Brain microvascular endothelial cell (primary cell): Measurements from ENCODE around the gene CTSO.
"Not testable (repeated sequence)": the region's sequence is repeated elsewhere in the genome, so short reads cannot be mapped to it uniquely, and the experiment has no call there.

ENCODE experiments used
- DNase-seq: peaks from one replicate; pipeline ENCODE4 v3.0.0-alpha.2; 2020
- H3K27ac ChIP-seq: fragments of 250-450 bp; sonication (Bioruptor Pico); 2 replicates; pipeline ENCODE4 v1.5.1; 2020; ENCODE audit warnings: mild to moderate bottlenecking, moderate library complexity
- H3K27me3 ChIP-seq: fragments of 250-450 bp; sonication (Bioruptor Pico); replicated peaks from 2 replicates; pipeline ENCODE4 v1.5.1; 2020; ENCODE audit warnings: mild to moderate bottlenecking
- H3K36me3 ChIP-seq: fragments of 250-450 bp; sonication (Bioruptor Pico); replicated peaks from 2 replicates; pipeline ENCODE4 v1.5.1; 2020; ENCODE audit warnings: mild to moderate bottlenecking
- H3K4me3 ChIP-seq: 2 replicates; pipeline ENCODE4 v1.5.1; 2011; ENCODE audit warnings: low read depth, mild to moderate bottlenecking, control low read depth, low read length, moderate library complexity
- in situ Hi-C: cut with HindIII; loops from 2 replicates; pipeline ENCODE4 v1.10.0; 2017; ENCODE audit warnings: low sequenced_read_pairs, low pct_ligation_motif_present
- TF ChIP-seq, protein P1 (sequence below): IDR thresholded peaks from 2 replicates; pipeline ENCODE4 v1.5.1; 2011; ENCODE audit warnings: low read depth, mild to moderate bottlenecking, moderate library complexity, low read length, control low read depth, inconsistent platforms; ENCODE audit errors: missing control alignments

Gene CTSO

GRCh38 chr4:155943605-155944291, 9.9 kb downstream of the CTSO start:
- H3K27ac ChIP-seq: no peak overlapping the region
- no peak overlapping the region for H3K4me3 ChIP-seq
- in situ Hi-C loops: loop anchor here (25.0 kb wide), 1 partner anchor 131 kb away; no protein-coding TSS in a partner anchor
- TF ChIP-seq, protein P1, sequence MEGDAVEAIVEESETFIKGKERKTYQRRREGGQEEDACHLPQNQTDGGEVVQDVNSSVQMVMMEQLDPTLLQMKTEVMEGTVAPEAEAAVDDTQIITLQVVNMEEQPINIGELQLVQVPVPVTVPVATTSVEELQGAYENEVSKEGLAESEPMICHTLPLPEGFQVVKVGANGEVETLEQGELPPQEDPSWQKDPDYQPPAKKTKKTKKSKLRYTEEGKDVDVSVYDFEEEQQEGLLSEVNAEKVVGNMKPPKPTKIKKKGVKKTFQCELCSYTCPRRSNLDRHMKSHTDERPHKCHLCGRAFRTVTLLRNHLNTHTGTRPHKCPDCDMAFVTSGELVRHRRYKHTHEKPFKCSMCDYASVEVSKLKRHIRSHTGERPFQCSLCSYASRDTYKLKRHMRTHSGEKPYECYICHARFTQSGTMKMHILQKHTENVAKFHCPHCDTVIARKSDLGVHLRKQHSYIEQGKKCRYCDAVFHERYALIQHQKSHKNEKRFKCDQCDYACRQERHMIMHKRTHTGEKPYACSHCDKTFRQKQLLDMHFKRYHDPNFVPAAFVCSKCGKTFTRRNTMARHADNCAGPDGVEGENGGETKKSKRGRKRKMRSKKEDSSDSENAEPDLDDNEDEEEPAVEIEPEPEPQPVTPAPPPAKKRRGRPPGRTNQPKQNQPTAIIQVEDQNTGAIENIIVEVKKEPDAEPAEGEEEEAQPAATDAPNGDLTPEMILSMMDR: no peak
- no peaks in the 10 kb centered on the region for H3K27me3 ChIP-seq
- DNase-seq: no peak
- no peaks in the 10 kb centered on the region for H3K36me3 ChIP-seq

DNA sequence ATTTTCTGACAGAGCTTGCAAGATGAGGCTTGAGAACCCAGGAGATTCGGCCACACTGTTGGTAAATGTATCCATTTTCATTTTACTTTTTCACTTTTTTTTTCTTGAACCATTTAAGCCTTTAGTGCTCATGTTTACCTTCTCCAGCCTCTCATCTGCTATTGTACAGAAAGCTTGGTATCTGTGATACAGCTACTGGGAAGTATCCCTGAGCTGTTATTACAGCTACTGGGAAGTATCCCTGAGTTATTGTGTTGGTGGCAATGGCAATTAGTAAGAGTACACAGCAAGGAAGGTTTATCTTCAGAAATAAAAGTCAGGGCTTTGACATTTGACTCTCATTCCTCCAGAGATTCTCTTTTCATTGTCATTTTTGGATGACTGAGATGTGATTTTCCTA, 11.8 kb downstream of the CTSO start:
- Histone ChIP-seq H3K36me3 (no peaks in the 10 kb centered on the region), H3K4me3 (no peak overlapping the region), H3K27me3 (no peaks in the 10 kb centered on the region), H3K27ac (no peak overlapping the region)
- in situ Hi-C loops: loop anchor here (25.0 kb wide), 1 partner anchor 130 kb away; no protein-coding TSS in a partner anchor
- no peak for DNase-seq
- TF ChIP-seq, protein P1: no peak

DNA sequence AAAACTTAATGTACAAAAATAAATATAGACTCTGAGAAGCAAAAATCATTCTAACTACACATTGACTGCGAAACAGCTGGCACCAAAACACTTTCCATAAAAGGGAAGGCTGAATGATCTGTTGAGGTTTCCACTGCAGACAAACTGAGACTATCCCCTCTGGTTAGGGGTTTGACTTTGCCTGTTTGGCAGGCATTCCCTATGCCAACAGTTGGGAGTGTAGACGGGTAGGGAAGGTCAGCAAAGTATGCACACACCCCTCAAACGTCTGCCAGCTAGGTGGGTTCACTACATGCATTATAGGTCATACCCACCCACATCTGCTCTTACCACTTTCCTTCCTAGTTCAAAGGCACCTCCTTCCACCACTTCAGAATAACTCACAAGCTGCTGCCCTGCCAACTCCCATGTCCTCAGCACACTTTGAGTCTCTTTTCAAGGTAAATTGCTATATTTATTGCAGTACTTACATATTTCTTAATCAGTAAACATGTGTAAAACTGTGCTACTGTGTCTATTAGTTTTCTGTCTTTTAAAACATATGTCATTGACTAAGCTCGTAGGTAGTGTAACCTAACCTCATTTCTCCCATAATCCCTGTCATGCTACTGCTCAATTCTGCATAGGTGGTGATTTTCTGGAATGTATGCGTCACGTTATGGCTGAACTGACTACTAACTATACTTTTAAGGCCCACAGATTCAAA, 12.4 kb downstream of the CTSO start:
- Histone ChIP-seq H3K27me3 (no peaks in the 10 kb centered on the region), H3K36me3 (no peaks in the 10 kb centered on the region), H3K4me3 (no peak overlapping the region), H3K27ac (no peak overlapping the region)
- DNase-seq: no peak
- in situ Hi-C loops: loop anchor here (25.0 kb wide), 1 partner anchor 129 kb away; no protein-coding TSS in a partner anchor
- TF ChIP-seq, protein P1: no peak

DNA sequence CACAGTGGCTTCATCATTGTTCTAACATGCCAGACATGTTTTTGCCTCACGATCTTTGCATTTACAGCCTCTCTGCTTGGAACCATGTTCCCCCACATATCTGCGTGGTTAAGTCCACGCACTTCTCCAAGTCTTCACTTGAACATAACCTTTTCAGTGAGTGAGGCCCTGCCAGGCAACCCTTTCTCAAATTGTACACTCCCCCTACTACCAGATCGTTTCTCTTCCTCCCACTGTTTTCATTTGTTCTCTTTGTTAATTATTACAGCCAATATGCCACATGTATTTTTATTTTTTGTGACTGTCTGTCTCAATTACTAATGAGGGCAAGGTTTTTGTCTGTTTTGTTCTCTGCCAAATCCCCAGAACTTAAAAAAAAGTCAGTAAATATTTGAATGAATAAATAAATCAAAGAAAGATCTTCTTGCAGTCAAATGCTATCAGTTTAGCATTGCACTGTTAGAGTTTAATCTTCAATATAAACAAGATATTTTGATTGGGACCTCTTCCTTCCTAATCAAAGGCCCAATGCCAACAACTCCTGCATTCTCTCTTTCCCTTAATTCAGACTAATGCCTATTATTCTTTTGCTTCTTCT, 18.2 kb downstream of the CTSO start:
- Histone ChIP-seq H3K27me3 (no peaks in the 10 kb centered on the region), H3K27ac (no peak overlapping the region), H3K4me3 (no peak overlapping the region), H3K36me3 (no peaks in the 10 kb centered on the region)
- in situ Hi-C loops: loop anchor here (25.0 kb wide), 1 partner anchor 123 kb away; no protein-coding TSS in a partner anchor
- TF ChIP-seq, protein P1: no peak
- no peak for DNase-seq

DNA sequence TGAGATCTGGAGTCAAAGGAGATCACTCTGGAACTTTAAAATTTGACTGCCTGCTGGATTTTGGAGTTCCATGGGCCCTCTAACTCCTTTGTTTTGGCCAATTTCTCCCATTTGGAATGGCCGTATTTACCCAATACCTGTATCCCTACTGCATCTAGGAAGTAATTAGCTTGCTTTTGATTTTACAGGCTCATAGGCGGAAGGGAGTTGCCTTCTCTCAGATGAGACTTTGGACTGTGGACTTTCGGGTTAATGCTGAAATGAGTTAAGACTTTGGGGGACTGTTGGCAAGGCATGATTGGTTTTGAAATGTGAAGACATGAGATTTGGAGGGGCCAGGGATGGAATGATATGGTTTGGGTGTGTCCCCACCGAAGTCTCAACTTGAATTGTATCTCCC, 19.0 kb downstream of the CTSO start:
- not testable (repeated sequence) for H3K27me3 ChIP-seq, H3K36me3 ChIP-seq, H3K4me3 ChIP-seq, DNase-seq, H3K27ac ChIP-seq
- in situ Hi-C loops: loop anchor here (25.0 kb wide), 1 partner anchor 122 kb away; no protein-coding TSS in a partner anchor

DNA sequence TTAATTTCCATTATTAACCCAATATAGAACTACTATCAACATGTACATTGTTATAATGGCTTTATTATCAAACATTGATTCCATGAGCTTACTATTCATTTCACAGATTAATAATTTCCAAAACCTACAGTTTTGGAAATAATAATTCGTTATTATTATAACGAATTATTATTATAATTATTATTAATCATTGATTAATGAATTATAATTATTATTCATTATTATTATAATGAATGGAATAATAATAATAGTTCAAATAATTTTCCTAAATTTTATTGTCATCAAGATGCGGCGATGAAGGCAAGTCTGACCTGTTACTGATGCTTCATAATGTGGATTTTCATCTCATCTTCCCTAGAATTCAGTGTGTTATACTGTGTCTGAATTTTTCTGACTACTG, 22.0 kb downstream of the CTSO start:
- TF ChIP-seq, protein P1: no peak
- Histone ChIP-seq H3K4me3 (no peak overlapping the region), H3K27me3 (no peaks in the 10 kb centered on the region), H3K27ac (no peak overlapping the region), H3K36me3 (no peaks in the 10 kb centered on the region)
- in situ Hi-C loops: loop anchor here (25.0 kb wide), 1 partner anchor 119 kb away; no protein-coding TSS in a partner anchor
- DNase-seq: no peak
